ENCODE data around the gene MYMX.

Gene MYMX

GRCh38 chr6:44247338-44248302 is 30.9 kb downstream of the MYMX start:
- H3K27ac ChIP-seq (ENCODE audit: low read depth, low read length): peak overlapping the region; percentile 82
- peaks cover 16% of the 10 kb centered on the region for H3K79me1 ChIP-seq (ENCODE audit: low read length)
- peaks cover 19 to 39% of the 10 kb centered on the region in 2 experiments for H3K36me3 ChIP-seq (ENCODE audit: control insufficient read depth in 1 of 2, insufficient read depth in 2 of 2, low read length in 2 of 2)
- peak overlapping the region; percentile 71 for H3K18ac ChIP-seq (ENCODE audit: low read length)
- H3K4ac ChIP-seq (ENCODE audit: low read depth, low read length): peak overlapping the region; percentile 100
- peak overlapping the region; percentile 60 for H2BK5ac ChIP-seq (ENCODE audit: low read depth, low read length, poor library complexity)
- H2BK12ac ChIP-seq (ENCODE audit: low read length): no peak overlapping the region
- H2AK5ac ChIP-seq (ENCODE audit: low read length): peak overlapping the region; percentile 70
- peak overlapping the region; percentile 61 for H2AFZ ChIP-seq (ENCODE audit: insufficient read depth, low read length, poor library complexity)
- no CpG with 5 or more reads among the region's 52 CpGs for WGBS (ENCODE audit: extremely low coverage, insufficient coverage, insufficient read length)
- peak overlapping the region; percentile 95 for H3K9ac ChIP-seq (ENCODE audit: low read length)
- H4K12ac ChIP-seq (ENCODE audit: low read depth, low read length): peak overlapping the region; percentile 23
- peak overlapping the region; percentile 84 for H4K8ac ChIP-seq (ENCODE audit: low read depth, low read length)
- no peaks in the 10 kb centered on the region for H3K27me3 ChIP-seq (ENCODE audit: insufficient read depth, low read length)
- H3K4me2 ChIP-seq (ENCODE audit: low read length): peak overlapping the region; percentile 77
- peaks cover 21% of the 10 kb centered on the region for H3K79me2 ChIP-seq (ENCODE audit: control insufficient read depth, insufficient read depth, low read length, poor library complexity)
- H3K9me3 ChIP-seq (ENCODE audit: insufficient read depth, low read depth, low read length): no peaks in the 10 kb centered on the region
- H3K4me1 ChIP-seq (ENCODE audit: control insufficient read depth in 1 of 2, insufficient read depth in 2 of 2, low read length in 2 of 2): peaks cover 2 to 10% of the 10 kb centered on the region in 2 experiments
- H4K91ac ChIP-seq (ENCODE audit: low read depth, low read length): peak overlapping the region; percentile 88
- peak overlapping the region; percentile 59 for H2BK120ac ChIP-seq (ENCODE audit: insufficient read depth, low read length, poor library complexity)
- DNase-seq: peak; percentile 48 to 52
- peak overlapping the region; percentile 88 for H3K4me3 ChIP-seq (ENCODE audit: low read depth, low read length)
- peak overlapping the region; percentile 94 for H3K14ac ChIP-seq (ENCODE audit: low read length)
- H3K23ac ChIP-seq (ENCODE audit: low read length): no peak overlapping the region

GRCh38 chr6:44248579-44248978 is 31.9 kb downstream of the MYMX start:
- Histone ChIP-seq H2BK120ac (ENCODE audit: insufficient read depth, low read length, poor library complexity) (no peak overlapping the region), H3K27me3 (ENCODE audit: insufficient read depth, low read length) (no peaks in the 10 kb centered on the region), H3K4me3 (ENCODE audit: low read depth, low read length) (no peak overlapping the region), H3K79me2 (ENCODE audit: control insufficient read depth, insufficient read depth, low read length, poor library complexity) (peaks cover 21% of the 10 kb centered on the region), H3K14ac (ENCODE audit: low read length) (no peak overlapping the region), H3K4me1 (ENCODE audit: control insufficient read depth in 1 of 2, insufficient read depth in 2 of 2, low read length in 2 of 2) (peaks cover 2 to 10% of the 10 kb centered on the region in 2 experiments), H3K36me3 (ENCODE audit: control insufficient read depth in 1 of 2, insufficient read depth in 2 of 2, low read length in 2 of 2) (peaks cover 28 to 49% of the 10 kb centered on the region in 2 experiments), H4K8ac (ENCODE audit: low read depth, low read length) (no peak overlapping the region), H3K18ac (ENCODE audit: low read length) (no peak overlapping the region), H2AFZ (ENCODE audit: insufficient read depth, low read length, poor library complexity) (no peak overlapping the region), H2AK5ac (ENCODE audit: low read length) (no peak overlapping the region), H3K4ac (ENCODE audit: low read depth, low read length) (peak overlapping the region; percentile 84), H2BK12ac (ENCODE audit: low read length) (no peak overlapping the region), H2BK5ac (ENCODE audit: low read depth, low read length, poor library complexity) (no peak overlapping the region), H3K27ac (ENCODE audit: low read depth, low read length) (no peak overlapping the region), H3K4me2 (ENCODE audit: low read length) (peak overlapping the region; percentile 77), H3K79me1 (ENCODE audit: low read length) (peaks cover 16% of the 10 kb centered on the region), H3K9ac (ENCODE audit: low read length) (no peak overlapping the region), H4K91ac (ENCODE audit: low read depth, low read length) (no peak overlapping the region), H3K23ac (ENCODE audit: low read length) (no peak overlapping the region), H3K9me3 (ENCODE audit: insufficient read depth, low read depth, low read length) (no peaks in the 10 kb centered on the region), H4K12ac (ENCODE audit: low read depth, low read length) (no peak overlapping the region)
- no peak for DNase-seq
- WGBS (ENCODE audit: extremely low coverage, insufficient coverage, insufficient read length): no CpG with 5 or more reads among the region's 1 CpG

GRCh38 chr6:44249082-44249748 is 32.5 kb downstream of the MYMX start:
- Histone ChIP-seq H2BK5ac (ENCODE audit: low read depth, low read length, poor library complexity) (no peak overlapping the region), H3K4me2 (ENCODE audit: low read length) (peak overlapping the region; percentile 77), H3K79me1 (ENCODE audit: low read length) (peaks cover 16% of the 10 kb centered on the region), H3K79me2 (ENCODE audit: control insufficient read depth, insufficient read depth, low read length, poor library complexity) (peaks cover 21% of the 10 kb centered on the region), H3K23ac (ENCODE audit: low read length) (no peak overlapping the region), H4K91ac (ENCODE audit: low read depth, low read length) (no peak overlapping the region), H4K12ac (ENCODE audit: low read depth, low read length) (no peak overlapping the region), H2BK12ac (ENCODE audit: low read length) (no peak overlapping the region), H3K27ac (ENCODE audit: low read depth, low read length) (no peak overlapping the region), H2AK5ac (ENCODE audit: low read length) (no peak overlapping the region), H3K14ac (ENCODE audit: low read length) (no peak overlapping the region), H3K36me3 (ENCODE audit: control insufficient read depth in 1 of 2, insufficient read depth in 2 of 2, low read length in 2 of 2) (peaks cover 31 to 53% of the 10 kb centered on the region in 2 experiments), H2BK120ac (ENCODE audit: insufficient read depth, low read length, poor library complexity) (no peak overlapping the region), H3K9me3 (ENCODE audit: insufficient read depth, low read depth, low read length) (no peaks in the 10 kb centered on the region), H3K4me1 (ENCODE audit: control insufficient read depth in 1 of 2, insufficient read depth in 2 of 2, low read length in 2 of 2) (peaks cover 2 to 10% of the 10 kb centered on the region in 2 experiments), H3K9ac (ENCODE audit: low read length) (peak overlapping the region; percentile 18), H3K18ac (ENCODE audit: low read length) (no peak overlapping the region), H3K27me3 (ENCODE audit: insufficient read depth, low read length) (no peaks in the 10 kb centered on the region), H2AFZ (ENCODE audit: insufficient read depth, low read length, poor library complexity) (no peak overlapping the region), H4K8ac (ENCODE audit: low read depth, low read length) (no peak overlapping the region), H3K4me3 (ENCODE audit: low read depth, low read length) (no peak overlapping the region), H3K4ac (ENCODE audit: low read depth, low read length) (peak overlapping the region; percentile 84)
- DNase-seq: peak in 1 of 2 donors; percentile 7
- no CpG with 5 or more reads among the region's 9 CpGs for WGBS (ENCODE audit: extremely low coverage, insufficient coverage, insufficient read length)

- H3K18ac ChIP-seq (ENCODE audit: low read length): no peak overlapping the region
- H3K4me1 ChIP-seq (ENCODE audit: control insufficient read depth in 1 of 2, insufficient read depth in 2 of 2, low read length in 2 of 2): peaks cover 2 to 10% of the 10 kb centered on the region in 2 experiments
- no peak overlapping the region for H3K4ac ChIP-seq (ENCODE audit: low read depth, low read length)
- no peak overlapping the region for H4K12ac ChIP-seq (ENCODE audit: low read depth, low read length)
- no peak overlapping the region for H2AFZ ChIP-seq (ENCODE audit: insufficient read depth, low read length, poor library complexity)
- no peak overlapping the region for H2BK12ac ChIP-seq (ENCODE audit: low read length)
- no peak overlapping the region for H3K14ac ChIP-seq (ENCODE audit: low read length)
- peaks cover 16% of the 10 kb centered on the region for H3K79me1 ChIP-seq (ENCODE audit: low read length)
- no peak overlapping the region for H4K91ac ChIP-seq (ENCODE audit: low read depth, low read length)
- peak in 1 of 2 donors; percentile 23 for DNase-seq
- no peak overlapping the region for H3K9ac ChIP-seq (ENCODE audit: low read length)
- H3K27ac ChIP-seq (ENCODE audit: low read depth, low read length): no peak overlapping the region
- H2AK5ac ChIP-seq (ENCODE audit: low read length): no peak overlapping the region
- H2BK5ac ChIP-seq (ENCODE audit: low read depth, low read length, poor library complexity): no peak overlapping the region
- whole genome bisulfite sequencing (ENCODE audit: extremely low coverage, insufficient coverage, insufficient read length): 100% methylated on average over 1 of the region's 6 CpGs
- H4K8ac ChIP-seq (ENCODE audit: low read depth, low read length): no peak overlapping the region
- H3K79me2 ChIP-seq (ENCODE audit: control insufficient read depth, insufficient read depth, low read length, poor library complexity): peaks cover 21% of the 10 kb centered on the region
- no peaks in the 10 kb centered on the region for H3K27me3 ChIP-seq (ENCODE audit: insufficient read depth, low read length)
- peaks cover 41 to 63% of the 10 kb centered on the region in 2 experiments for H3K36me3 ChIP-seq (ENCODE audit: control insufficient read depth in 1 of 2, insufficient read depth in 2 of 2, low read length in 2 of 2)
- no peak overlapping the region for H3K4me3 ChIP-seq (ENCODE audit: low read depth, low read length)
- no peak overlapping the region for H3K23ac ChIP-seq (ENCODE audit: low read length)
- no peaks in the 10 kb centered on the region for H3K9me3 ChIP-seq (ENCODE audit: insufficient read depth, low read depth, low read length)
- no peak overlapping the region for H3K4me2 ChIP-seq (ENCODE audit: low read length)
- H2BK120ac ChIP-seq (ENCODE audit: insufficient read depth, low read length, poor library complexity): no peak overlapping the region
These were observed 33.5 kb downstream of the MYMX start for GRCh38 chr6:44250067-44250717.
